ENCODE measurements around the gene SIX2.

DNA sequence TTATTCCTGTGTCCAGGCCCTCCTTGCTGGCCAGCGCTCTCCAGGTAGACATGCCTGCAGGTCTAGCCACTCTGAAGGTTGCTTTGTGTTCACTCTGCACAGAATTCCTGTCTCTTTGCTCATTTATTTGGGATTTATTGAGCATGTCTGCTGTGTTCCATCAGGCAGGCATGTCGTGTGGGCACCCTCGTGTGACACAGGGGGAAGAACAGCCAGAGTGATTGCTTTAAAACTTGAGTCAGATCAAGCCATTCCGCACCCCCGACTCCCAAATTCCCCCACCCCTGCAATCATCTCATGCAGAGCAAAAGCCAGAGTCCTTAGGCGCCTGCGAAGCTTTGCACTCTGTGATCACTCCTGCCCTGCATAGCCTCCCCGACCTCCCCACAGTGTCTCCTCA is 44.7 kb upstream of the SIX2 start:
- no peak for TF ChIP-seq CEBPB (IDR thresholded peaks at IDR 0.05)
- TF ChIP-seq, protein P1, sequence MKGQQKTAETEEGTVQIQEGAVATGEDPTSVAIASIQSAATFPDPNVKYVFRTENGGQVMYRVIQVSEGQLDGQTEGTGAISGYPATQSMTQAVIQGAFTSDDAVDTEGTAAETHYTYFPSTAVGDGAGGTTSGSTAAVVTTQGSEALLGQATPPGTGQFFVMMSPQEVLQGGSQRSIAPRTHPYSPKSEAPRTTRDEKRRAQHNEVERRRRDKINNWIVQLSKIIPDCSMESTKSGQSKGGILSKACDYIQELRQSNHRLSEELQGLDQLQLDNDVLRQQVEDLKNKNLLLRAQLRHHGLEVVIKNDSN (IDR thresholded peaks at IDR 0.05): no peak
- no peak for TF ChIP-seq TEAD4 (IDR thresholded peaks at IDR 0.05)
- no peak for TF ChIP-seq EP300 (IDR thresholded peaks at IDR 0.05; ENCODE audit: borderline replicate concordance)
- TF ChIP-seq FOXM1 (IDR thresholded peaks at IDR 0.05; ENCODE audit: borderline replicate concordance, low read depth): no peak
- no peak for TF ChIP-seq NFIC (IDR thresholded peaks at IDR 0.05)
- TF ChIP-seq, protein P2, sequence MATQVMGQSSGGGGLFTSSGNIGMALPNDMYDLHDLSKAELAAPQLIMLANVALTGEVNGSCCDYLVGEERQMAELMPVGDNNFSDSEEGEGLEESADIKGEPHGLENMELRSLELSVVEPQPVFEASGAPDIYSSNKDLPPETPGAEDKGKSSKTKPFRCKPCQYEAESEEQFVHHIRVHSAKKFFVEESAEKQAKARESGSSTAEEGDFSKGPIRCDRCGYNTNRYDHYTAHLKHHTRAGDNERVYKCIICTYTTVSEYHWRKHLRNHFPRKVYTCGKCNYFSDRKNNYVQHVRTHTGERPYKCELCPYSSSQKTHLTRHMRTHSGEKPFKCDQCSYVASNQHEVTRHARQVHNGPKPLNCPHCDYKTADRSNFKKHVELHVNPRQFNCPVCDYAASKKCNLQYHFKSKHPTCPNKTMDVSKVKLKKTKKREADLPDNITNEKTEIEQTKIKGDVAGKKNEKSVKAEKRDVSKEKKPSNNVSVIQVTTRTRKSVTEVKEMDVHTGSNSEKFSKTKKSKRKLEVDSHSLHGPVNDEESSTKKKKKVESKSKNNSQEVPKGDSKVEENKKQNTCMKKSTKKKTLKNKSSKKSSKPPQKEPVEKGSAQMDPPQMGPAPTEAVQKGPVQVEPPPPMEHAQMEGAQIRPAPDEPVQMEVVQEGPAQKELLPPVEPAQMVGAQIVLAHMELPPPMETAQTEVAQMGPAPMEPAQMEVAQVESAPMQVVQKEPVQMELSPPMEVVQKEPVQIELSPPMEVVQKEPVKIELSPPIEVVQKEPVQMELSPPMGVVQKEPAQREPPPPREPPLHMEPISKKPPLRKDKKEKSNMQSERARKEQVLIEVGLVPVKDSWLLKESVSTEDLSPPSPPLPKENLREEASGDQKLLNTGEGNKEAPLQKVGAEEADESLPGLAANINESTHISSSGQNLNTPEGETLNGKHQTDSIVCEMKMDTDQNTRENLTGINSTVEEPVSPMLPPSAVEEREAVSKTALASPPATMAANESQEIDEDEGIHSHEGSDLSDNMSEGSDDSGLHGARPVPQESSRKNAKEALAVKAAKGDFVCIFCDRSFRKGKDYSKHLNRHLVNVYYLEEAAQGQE (IDR thresholded peaks at IDR 0.05; ENCODE audit: low read depth): no peak
- no peak for TF ChIP-seq RAD21 (IDR thresholded peaks at IDR 0.05; ENCODE audit: low read depth)
- TF ChIP-seq, protein P3, sequence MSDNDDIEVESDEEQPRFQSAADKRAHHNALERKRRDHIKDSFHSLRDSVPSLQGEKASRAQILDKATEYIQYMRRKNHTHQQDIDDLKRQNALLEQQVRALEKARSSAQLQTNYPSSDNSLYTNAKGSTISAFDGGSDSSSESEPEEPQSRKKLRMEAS (IDR thresholded peaks at IDR 0.05): no peak
- TF ChIP-seq YY1 (IDR thresholded peaks at IDR 0.05; ENCODE audit: low read depth): no peak
- no peak for TF ChIP-seq EGR1 (IDR thresholded peaks at IDR 0.05)
- TF ChIP-seq CREB1 (IDR thresholded peaks at IDR 0.05; ENCODE audit: low read depth): no peak
- TF ChIP-seq TAF1 (IDR thresholded peaks at IDR 0.05; ENCODE audit: low read depth): no peak
- no peak for TF ChIP-seq ZBTB7A (IDR thresholded peaks at IDR 0.05; ENCODE audit: low read depth)

All from Ishikawa (cell line).